ENCODE data around the gene MARCHF10. TPM values are rescaled to one million over a fixed set of nuclear protein-coding genes. Genes with fewer than 3 reads are reported as not detected.

MARCHF10 gene
- total and polyA plus RNA-seq, 2 of the 13 experiments (the other 11 are each of a cell fraction or from before 2014, with no cell fraction given): not detected

DNA sequence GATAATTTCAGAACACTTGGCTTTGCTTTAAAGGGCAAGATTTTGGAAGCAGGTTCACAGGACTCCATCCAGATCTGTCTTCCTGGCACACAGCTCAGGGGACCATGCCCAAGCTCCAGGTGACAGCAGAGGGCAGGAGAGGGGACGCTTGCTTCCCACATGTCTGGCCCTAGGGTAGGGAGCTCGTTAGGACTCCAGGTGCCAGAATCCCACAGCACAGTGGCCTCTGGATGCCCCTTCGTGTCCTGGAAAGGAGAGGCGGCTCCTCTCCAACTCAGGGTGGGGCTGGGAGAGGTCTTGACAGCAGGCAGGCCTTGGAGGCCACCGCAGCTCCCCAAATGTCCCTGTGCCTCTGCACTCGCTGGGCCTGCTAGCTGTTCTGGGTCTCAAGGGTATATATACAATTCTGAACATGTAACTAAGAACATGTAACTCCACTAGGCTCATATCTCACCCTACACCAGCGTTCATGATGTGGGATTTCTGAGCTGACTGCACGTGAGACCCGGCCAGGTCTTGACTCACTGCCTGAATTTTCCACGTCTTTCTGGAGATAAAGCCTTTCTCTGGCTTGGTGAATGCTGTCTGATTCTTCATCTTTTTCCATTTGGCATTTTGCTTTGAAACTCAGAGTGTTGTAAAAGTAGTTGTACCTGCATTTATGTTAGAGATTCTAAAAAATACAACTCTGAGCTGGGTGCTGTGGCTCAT lies 52.8 kb downstream of the MARCHF10 start:
- ATAC-seq: peak; percentile 80

DNA sequence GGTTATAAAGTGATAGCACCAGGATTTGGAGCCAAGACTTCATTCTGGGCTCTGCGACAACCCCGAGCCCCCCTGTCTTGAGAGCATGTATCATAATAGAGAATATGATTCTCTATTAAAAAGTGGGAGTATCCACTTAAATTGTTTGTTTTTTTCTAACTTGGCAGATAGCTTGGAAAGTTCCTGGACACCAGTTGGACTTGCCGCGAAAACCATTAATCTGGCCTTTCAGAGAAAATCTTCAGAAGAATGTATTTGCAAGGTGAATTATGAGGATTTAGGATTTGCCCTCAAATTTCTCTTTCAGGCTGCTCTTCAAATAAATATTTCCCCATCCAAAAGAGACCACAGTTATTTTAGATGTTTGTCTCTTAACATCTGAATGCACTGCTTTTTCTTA lies 53.5 kb downstream of the MARCHF10 start:
- DNase-seq (ENCODE audit: low spot score) (no peak), FAIRE-seq (no peak), ATAC-seq (no peak)
- TF ChIP-seq ZFP41 (CRISPR knock-in tag; IDR thresholded peaks at IDR 0.05; ENCODE audit: borderline replicate concordance) (no peak), ZNF781 (CRISPR knock-in tag; IDR thresholded peaks at IDR 0.05; ENCODE audit: borderline replicate concordance, not compliant biosample characterization) (no peak)
- TF ChIP-seq, protein P1, sequence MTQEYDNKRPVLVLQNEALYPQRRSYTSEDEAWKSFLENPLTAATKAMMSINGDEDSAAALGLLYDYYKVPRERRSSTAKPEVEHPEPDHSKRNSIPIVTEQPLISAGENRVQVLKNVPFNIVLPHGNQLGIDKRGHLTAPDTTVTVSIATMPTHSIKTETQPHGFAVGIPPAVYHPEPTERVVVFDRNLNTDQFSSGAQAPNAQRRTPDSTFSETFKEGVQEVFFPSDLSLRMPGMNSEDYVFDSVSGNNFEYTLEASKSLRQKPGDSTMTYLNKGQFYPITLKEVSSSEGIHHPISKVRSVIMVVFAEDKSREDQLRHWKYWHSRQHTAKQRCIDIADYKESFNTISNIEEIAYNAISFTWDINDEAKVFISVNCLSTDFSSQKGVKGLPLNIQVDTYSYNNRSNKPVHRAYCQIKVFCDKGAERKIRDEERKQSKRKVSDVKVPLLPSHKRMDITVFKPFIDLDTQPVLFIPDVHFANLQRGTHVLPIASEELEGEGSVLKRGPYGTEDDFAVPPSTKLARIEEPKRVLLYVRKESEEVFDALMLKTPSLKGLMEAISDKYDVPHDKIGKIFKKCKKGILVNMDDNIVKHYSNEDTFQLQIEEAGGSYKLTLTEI (CRISPR knock-in tag; conservative IDR thresholded peaks at IDR 0.05): no peak
- no peaks in the 10 kb centered on the region for H3K9me3 ChIP-seq (ENCODE audit: low read length)
- no peaks in the 10 kb centered on the region for H3K4me1 ChIP-seq (ENCODE audit: insufficient read depth, low read length)
- no peaks in the 10 kb centered on the region for H4K20me1 ChIP-seq (ENCODE audit: insufficient read depth, low read length)
- peaks cover 8 to 61% of the 10 kb centered on the region in 2 experiments for H3K27me3 ChIP-seq (ENCODE audit: control insufficient read depth in 1 of 2, insufficient read depth in 2 of 2, low read length in 2 of 2)
- intact Hi-C loops (cut with micrococcal nuclease; ENCODE audit: unreplicated experiment): no loop called here
- H3K4me3 ChIP-seq (replicated peaks in 1 of 3; ENCODE audit: insufficient read depth in 1 of 3, low read depth in 2 of 3, low read length in 3 of 3): no peak overlapping the region
- no peaks in the 10 kb centered on the region for H3K79me2 ChIP-seq (ENCODE audit: insufficient read depth, low read length)
- H3K27ac ChIP-seq (ENCODE audit: extremely low read length, insufficient read depth, low read length): no peak overlapping the region
- no peak overlapping the region for H3K4me2 ChIP-seq (ENCODE audit: low read depth, low read length)
- no peaks in the 10 kb centered on the region for H3K36me3 ChIP-seq (replicated peaks in 1 of 2; ENCODE audit: control insufficient read depth in 1 of 2, insufficient read depth in 2 of 2, low read length in 2 of 2)
- no TSS peak for BruUV-seq (replicated peaks)
- WGBS (ENCODE audit: low lambda C conversion rate): 50% methylated on average over 4 of the region's 4 CpGs
- in situ Hi-C loops (cut with HindIII; ENCODE audit: extremely low pct_ligation_motif_present, low pct_unique_long_range_greater_than_20kb): no loop called here
- no peak overlapping the region for H3K9ac ChIP-seq (ENCODE audit: insufficient read depth, low read depth, low read length)
- no peak overlapping the region for H2AFZ ChIP-seq (ENCODE audit: low read length)
- ChIA-PET POLR2A (no interaction called here), CTCF (ENCODE audit: low intra/inter-chr PET ratio, low total read pairs) (interaction anchor here (0.9 kb wide), 1 partner anchor 214 kb away, joined by 3 read pairs; no protein-coding TSS in a partner anchor)

More for the DNA sequence above, 52.8 kb downstream of the MARCHF10 start:
- Histone ChIP-seq H3K9ac (ENCODE audit: insufficient read depth, low read depth, low read length) (no peak overlapping the region), H3K4me1 (ENCODE audit: insufficient read depth, low read length) (no peaks in the 10 kb centered on the region), H3K27me3 (ENCODE audit: control insufficient read depth in 1 of 2, insufficient read depth in 2 of 2, low read length in 2 of 2) (peaks cover 8 to 61% of the 10 kb centered on the region in 2 experiments), H4K20me1 (ENCODE audit: insufficient read depth, low read length) (no peaks in the 10 kb centered on the region), H3K36me3 (replicated peaks in 1 of 2; ENCODE audit: control insufficient read depth in 1 of 2, insufficient read depth in 2 of 2, low read length in 2 of 2) (no peaks in the 10 kb centered on the region), H2AFZ (ENCODE audit: low read length) (no peak overlapping the region), H3K27ac (ENCODE audit: extremely low read length, insufficient read depth, low read length) (no peak overlapping the region), H3K9me3 (ENCODE audit: low read length) (no peaks in the 10 kb centered on the region), H3K4me2 (ENCODE audit: low read depth, low read length) (no peak overlapping the region), H3K4me3 (replicated peaks in 1 of 3; ENCODE audit: insufficient read depth in 1 of 3, low read depth in 2 of 3, low read length in 3 of 3) (no peak overlapping the region), H3K79me2 (ENCODE audit: insufficient read depth, low read length) (no peaks in the 10 kb centered on the region)
- ChIA-PET POLR2A (no interaction called here), CTCF (ENCODE audit: low intra/inter-chr PET ratio, low total read pairs) (interaction anchor here (0.9 kb wide), 1 partner anchor 213 kb away, joined by 3 read pairs; no protein-coding TSS in a partner anchor)
- DNase-seq (ENCODE audit: low spot score) (no peak), FAIRE-seq (no peak)
- intact Hi-C loops (cut with micrococcal nuclease; ENCODE audit: unreplicated experiment) (no loop called here), in situ Hi-C loops (cut with HindIII; ENCODE audit: extremely low pct_ligation_motif_present, low pct_unique_long_range_greater_than_20kb) (no loop called here)
- WGBS (ENCODE audit: low lambda C conversion rate): 7% methylated on average over 9 of the region's 10 CpGs
- no TSS peak for BruUV-seq (replicated peaks)
- TF ChIP-seq, protein P2, sequence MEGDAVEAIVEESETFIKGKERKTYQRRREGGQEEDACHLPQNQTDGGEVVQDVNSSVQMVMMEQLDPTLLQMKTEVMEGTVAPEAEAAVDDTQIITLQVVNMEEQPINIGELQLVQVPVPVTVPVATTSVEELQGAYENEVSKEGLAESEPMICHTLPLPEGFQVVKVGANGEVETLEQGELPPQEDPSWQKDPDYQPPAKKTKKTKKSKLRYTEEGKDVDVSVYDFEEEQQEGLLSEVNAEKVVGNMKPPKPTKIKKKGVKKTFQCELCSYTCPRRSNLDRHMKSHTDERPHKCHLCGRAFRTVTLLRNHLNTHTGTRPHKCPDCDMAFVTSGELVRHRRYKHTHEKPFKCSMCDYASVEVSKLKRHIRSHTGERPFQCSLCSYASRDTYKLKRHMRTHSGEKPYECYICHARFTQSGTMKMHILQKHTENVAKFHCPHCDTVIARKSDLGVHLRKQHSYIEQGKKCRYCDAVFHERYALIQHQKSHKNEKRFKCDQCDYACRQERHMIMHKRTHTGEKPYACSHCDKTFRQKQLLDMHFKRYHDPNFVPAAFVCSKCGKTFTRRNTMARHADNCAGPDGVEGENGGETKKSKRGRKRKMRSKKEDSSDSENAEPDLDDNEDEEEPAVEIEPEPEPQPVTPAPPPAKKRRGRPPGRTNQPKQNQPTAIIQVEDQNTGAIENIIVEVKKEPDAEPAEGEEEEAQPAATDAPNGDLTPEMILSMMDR (CRISPR knock-in tag; IDR thresholded peaks at IDR 0.05): 0 out of 2 replicates have a peak, but pooled peaks have one; percentile 28
- TF ChIP-seq STAG1 (CRISPR knock-in tag; IDR thresholded peaks at IDR 0.05) (peak; percentile 24), ZNF17 (CRISPR knock-in tag; IDR thresholded peaks at IDR 0.05) (no peak), SCMH1 (CRISPR knock-in tag; IDR thresholded peaks at IDR 0.05; ENCODE audit: borderline replicate concordance) (no peak), RBM22 (optimal IDR thresholded peaks at IDR 0.05; ENCODE audit: low read length) (no peak)
